ENCODE measurements around the gene CAMK2A.
"Not testable (repeated sequence)": the region's sequence is repeated elsewhere in the genome, so short reads cannot be mapped to it uniquely, and the experiment has no call there.

Gene CAMK2A

GRCh38 chr5:150239099-150239793 is 50.3 kb downstream of the CAMK2A start:
- no peak for DNase-seq (ENCODE audit: low read depth in 3 of 3, low spot score in 1 of 3)

DNA sequence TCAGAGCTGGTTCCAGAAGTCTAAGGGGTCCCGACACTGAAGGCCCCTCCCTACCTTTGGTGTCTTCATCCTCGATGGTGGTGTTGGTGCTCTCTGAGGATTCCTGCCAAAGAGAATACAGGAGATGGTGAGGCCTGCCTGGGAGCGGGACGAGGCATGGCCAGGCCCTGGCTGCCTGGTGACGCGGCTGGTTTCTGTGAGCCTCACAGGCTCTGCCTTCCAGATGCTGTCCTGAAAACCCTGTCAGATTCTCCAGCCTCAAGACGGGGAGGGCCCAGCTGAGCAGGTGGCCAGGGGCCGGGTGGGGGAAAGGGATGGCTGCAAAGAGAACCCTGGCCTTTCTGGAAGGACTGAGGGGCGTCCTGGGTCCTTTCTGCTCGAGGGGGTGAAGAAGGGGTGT is 50.9 kb downstream of the CAMK2A start:
- no peak for DNase-seq (ENCODE audit: low read depth in 3 of 3, low spot score in 1 of 3)

DNA sequence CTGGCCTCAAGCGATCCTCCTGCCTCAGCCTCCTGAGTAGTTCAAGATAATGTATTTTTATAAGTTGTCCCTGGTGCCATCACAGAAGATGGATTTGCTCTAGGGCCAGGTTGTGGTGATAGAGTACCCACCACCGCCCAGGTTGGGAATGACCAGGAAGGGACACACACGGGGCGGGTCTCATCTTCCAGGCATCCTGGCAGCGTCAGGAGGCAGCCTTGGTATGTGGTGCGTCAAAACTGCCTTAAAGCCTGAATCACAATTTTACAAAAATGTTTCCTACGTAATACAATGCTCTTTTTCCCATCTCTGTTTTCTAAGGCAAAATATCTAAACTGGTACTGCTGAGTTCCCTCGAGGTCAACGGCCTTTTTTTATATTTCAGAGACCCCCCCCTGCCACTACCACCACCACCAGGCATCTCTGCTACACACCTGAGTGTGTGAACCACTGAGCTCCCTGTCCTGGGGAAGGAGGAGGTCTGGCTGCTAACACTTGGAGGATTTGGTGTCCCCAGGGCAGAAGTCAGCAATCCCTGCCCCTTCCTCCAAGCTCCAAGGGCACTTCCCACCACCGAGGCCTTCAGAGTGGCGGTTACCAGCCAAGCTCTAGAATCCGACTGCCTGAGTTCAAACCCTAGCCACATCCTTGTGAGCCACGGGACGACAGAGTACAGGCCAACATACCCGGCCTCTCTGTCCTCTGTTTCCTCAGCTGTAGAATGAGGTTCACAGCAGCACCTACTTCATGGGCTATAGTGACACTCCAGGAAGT is 52.4 kb downstream of the CAMK2A start:
- DNase-seq (ENCODE audit: low read depth in 3 of 3, low spot score in 1 of 3): no peak

GRCh38 chr5:150236313-150236712 is 53.3 kb downstream of the CAMK2A start:
- DNase-seq (ENCODE audit: low read depth in 3 of 3, low spot score in 1 of 3): no peak

- DNase-seq (ENCODE audit: low read depth in 3 of 3, low spot score in 1 of 3): no peak
These were observed 54.1 kb downstream of the CAMK2A start for GRCh38 chr5:150235500-150235854.

DNA sequence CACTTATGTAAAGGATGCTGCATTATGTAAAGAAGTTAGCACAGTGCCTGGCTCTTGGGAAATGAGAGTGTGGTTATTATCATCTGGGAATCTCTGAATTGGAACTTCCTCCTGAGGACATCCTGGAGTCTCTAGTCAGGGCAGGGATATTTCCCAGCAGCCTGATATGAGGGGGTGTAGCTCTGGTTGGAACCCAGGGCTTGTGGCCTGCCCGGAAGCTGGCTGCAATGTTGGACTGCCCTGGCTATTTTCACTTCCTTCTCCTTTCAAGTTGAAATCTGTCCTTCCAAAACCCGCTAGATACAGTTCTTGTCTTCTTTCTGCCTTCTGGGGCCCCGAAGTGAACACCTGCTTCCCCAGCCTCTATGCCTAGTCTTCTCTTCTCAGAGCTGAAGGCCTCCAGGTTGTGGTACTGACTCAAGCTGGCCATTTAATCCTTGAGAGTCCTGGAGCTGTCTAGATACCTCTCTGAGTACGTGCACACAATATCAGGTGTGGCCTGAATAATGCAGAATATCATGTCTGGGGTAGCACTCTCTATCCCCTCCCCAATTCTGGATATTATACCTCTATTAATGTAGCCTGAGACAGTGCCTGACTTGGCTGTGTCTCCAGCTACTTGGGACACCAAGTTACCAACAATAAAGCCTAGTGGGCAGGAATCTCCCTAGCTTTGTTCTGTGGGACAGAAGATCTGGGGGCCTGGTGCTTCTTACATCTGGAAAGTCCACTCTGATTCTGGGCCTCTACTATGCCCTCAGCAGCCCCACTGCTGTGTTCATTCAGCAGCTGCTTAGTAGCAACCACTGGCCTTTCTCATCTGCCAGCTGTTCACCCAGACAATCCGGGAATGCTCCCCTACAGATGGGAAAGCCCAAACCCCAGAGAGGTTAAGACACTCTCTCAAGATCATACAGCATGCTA is 54.7 kb downstream of the CAMK2A start:
- no peak for DNase-seq (ENCODE audit: low read depth in 3 of 3, low spot score in 1 of 3)

GRCh38 chr5:150233706-150234105 is 55.9 kb downstream of the CAMK2A start:
- not testable (repeated sequence) for DNase-seq (ENCODE audit: low read depth in 3 of 3, low spot score in 1 of 3)

GRCh38 chr5:150230842-150231241 is 58.7 kb downstream of the CAMK2A start:
- no peak for DNase-seq (ENCODE audit: low read depth in 3 of 3, low spot score in 1 of 3)

DNA sequence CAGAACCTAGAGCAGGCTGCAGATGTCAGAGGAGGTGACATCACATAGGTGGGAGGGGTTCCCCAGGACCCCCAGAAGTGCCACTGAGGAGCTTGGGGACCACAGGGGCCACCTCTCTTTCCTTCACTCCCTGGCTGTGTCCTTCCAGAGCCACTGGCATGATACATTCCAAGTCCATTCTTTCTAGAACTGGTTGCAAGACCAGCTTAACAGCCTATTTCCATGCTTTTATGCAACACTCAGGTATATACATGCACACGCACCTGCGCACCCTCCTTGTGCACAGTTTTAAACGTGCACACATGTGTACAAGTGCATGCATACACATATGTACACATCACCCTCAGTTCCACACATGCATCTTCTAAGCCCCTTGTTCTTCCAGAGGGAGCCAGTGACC is 60.0 kb downstream of the CAMK2A start:
- DNase-seq (ENCODE audit: low read depth in 3 of 3, low spot score in 1 of 3): no peak

DNA sequence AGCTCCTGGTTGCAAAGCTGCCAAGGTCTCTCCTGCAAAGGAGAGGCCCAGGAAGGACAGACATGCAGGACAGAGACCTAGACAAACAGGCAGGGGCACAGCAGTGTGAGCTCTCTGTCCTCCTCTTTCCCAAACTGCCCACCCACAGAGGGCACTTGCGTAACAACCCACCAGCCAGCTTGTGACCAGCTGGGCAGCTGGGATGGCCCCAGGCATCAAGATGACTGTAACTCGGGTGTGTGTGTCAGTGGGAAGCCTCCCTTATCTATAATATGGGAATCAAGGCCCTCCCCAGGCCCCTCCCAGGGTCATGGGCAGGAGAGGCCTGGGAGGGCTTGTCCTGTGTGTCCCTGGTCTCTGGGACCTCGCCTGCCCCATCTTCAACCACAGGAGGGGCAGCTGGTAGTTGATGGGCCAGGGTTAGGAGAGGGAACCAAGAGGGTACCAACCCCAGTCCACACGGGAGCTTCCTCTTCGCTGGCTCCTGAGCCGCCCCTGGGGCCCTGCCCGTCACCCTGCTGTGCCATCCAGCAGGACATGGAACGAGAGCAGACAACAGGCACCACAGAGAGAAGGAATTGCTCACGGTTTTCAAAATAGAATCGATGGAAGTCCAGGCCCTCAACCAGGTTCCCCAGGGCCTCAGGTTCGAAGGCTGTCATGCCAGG is 61.8 kb downstream of the CAMK2A start:
- DNase-seq (ENCODE audit: low read depth in 3 of 3, low spot score in 1 of 3): no peak

- DNase-seq (ENCODE audit: low read depth in 3 of 3, low spot score in 1 of 3): no peak
These were observed 62.5 kb downstream of the CAMK2A start for GRCh38 chr5:150227036-150227435.

DNA sequence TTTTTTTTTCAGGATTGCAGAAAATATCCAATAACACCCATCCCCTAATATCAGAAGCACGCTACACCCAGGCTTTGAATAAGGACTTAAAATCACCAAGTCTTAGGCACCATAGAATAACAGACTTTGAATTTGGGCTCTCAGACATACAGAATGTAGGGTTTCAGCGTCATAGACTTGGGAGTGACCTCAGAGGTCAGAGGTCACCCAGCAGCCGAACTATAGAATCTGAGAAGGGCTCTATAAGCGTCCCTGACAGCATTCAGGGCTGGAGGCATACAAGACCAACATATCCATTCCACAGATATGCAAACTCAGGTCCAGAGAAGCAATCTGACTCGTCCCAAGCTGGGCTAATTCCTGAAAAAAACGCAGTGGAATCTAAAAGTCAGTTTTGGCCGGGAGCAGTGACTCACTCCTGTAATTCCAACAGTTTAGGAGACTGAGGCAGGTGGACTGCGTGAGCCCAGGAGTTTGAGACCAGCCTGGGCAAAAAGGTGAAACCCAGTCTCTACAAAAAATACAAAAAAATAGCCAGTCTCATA is 65.0 kb downstream of the CAMK2A start:
- DNase-seq (ENCODE audit: low read depth in 3 of 3, low spot score in 1 of 3): no peak

- DNase-seq (ENCODE audit: low read depth in 3 of 3, low spot score in 1 of 3): no peak
These were observed 66.1 kb downstream of the CAMK2A start for GRCh38 chr5:150223474-150223873.

- DNase-seq (ENCODE audit: low read depth in 3 of 3, low spot score in 1 of 3): no peak
These were observed 66.7 kb downstream of the CAMK2A start for GRCh38 chr5:150222906-150223305.

GRCh38 chr5:150221471-150221870 is 68.1 kb downstream of the CAMK2A start:
- no peak for DNase-seq (ENCODE audit: low read depth in 3 of 3, low spot score in 1 of 3)

DNA sequence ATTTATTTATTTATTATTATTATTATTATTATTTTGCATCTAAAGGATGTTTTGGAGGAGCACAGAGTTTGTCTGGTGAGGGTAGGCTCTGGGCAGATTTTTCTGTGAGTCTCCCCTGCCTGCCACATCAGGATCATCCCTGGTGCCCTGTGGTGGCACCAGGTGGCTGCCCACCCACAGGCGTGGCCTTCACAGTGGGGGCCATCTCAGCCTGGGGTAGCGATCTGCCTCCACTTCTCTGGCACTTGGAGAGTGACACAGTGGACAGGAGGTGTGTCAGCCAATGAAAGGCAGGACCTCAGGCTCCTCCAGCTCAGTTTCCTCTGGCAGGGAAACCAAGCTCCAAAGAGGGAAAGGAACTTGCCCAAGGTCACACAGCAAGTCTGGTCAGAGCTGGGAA is 69.7 kb downstream of the CAMK2A start:
- no peak for DNase-seq (ENCODE audit: low read depth in 3 of 3, low spot score in 1 of 3)

- DNase-seq (ENCODE audit: low read depth in 3 of 3, low spot score in 1 of 3): no peak
These were observed 70.4 kb downstream of the CAMK2A start for GRCh38 chr5:150219142-150219541.

- DNase-seq (ENCODE audit: low read depth in 3 of 3, low spot score in 1 of 3): no peak
These were observed 70.9 kb downstream of the CAMK2A start for GRCh38 chr5:150218693-150219035.

DNA sequence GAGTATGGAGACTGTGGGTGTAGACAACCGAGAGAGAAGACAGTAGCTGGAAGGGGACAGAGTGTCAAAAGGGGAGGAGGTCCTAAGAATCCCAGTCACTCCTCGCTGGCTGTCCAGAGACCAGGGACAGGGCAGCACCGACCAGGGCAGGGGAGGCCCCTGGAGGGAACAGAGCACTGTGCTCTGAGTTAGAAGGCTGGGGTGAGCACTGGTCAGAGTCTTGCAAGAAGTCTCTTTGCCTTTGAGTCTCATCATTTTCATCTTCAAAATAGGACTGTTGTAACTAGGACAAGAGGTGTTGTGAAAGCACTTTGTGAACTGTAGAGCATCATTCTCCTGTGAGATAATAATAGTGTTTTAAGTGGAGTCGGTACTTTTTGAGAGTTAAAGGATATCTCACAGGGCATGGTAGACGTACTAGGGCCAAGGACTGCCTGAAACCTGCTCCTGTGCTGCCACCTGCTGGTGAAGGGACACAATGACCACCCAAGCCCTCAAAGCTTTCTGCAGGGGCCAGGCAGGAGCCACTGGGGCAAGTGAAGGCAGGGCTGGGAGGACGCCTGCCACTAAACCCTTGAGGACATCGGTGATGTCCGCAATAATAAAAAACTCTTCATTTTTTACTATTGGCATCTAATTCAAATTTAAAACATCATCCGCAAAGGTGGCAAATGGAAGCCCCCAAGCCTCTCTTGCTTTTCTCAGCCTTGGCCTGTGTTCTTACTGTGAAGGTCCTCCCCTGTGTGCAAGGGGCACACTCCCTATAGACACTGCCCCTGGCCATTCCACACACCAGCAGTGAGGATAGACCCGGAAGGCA is 71.5 kb downstream of the CAMK2A start:
- peak; percentile 32 to 66 (median 53) for DNase-seq (ENCODE audit: low read depth in 3 of 3, low spot score in 1 of 3)

GRCh38 chr5:150217038-150217437 is 72.5 kb downstream of the CAMK2A start:
- no peak for DNase-seq (ENCODE audit: low read depth in 3 of 3, low spot score in 1 of 3)
